IMR-90 (cell line): Measurements from ENCODE around the gene NUP93. TPM values are rescaled to one million over a fixed set of nuclear protein-coding genes. Genes with fewer than 3 reads are reported as not detected.

Experiments used
- ATAC-seq: fragments of 200-7000 bp; cut with Tn5 transposase; 2 replicates; pipeline ENCODE4 v1.9.1; 2020; ENCODE audit warnings: low read depth, mild to moderate bottlenecking, moderate library complexity
- BruUV-seq: library from RNA; stranded (reverse); fragments of 400-500 nt; replicated peaks from 2 replicates; lab custom pipeline; 2021; lab: Mats Ljungman, UMichigan
- CTCF ChIA-PET: fragments of 300-600 bp; formaldehyde crosslinking; extraction: SDS; loops from one replicate; lab custom pipeline; 2021; ENCODE audit warnings: antibody characterized with exemption; lab: Yijun Ruan, JAX
- POLR2A ChIA-PET: fragments of 300-600 bp; sonication (Branson Sonifier 250); formaldehyde crosslinking; loops from one replicate; lab custom pipeline; 2022; ENCODE audit warnings: antibody characterized with exemption; ENCODE audit not compliant: unreplicated experiment; lab: Charles Lee
- DNase-seq: peaks from one replicate; pipeline ENCODE4 v3.0.0; 2013
- H2AFZ ChIP-seq: replicated peaks from 2 replicates; pipeline ENCODE3; 2013; ENCODE audit warnings: low read length, mild to moderate bottlenecking; ENCODE audit not compliant: poor library complexity
- H2AK5ac ChIP-seq: 2 replicates; pipeline ENCODE4 v1.6.1; 2013; ENCODE audit warnings: low read depth, low read length, inconsistent platforms
- H2AK9ac ChIP-seq: replicated peaks from 2 replicates; pipeline ENCODE3; 2013; ENCODE audit warnings: mild to moderate bottlenecking, low read depth, low read length, moderate library complexity; ENCODE audit not compliant: poor library complexity
- H2BK120ac ChIP-seq: 2 replicates; pipeline ENCODE4 v1.6.1; 2013; ENCODE audit warnings: low read depth, low read length, inconsistent platforms
- H2BK15ac ChIP-seq: 3 replicates; pipeline ENCODE4 v1.6.1; 2013; ENCODE audit warnings: low read depth, low read length, inconsistent platforms
- H2BK20ac ChIP-seq: 2 replicates; pipeline ENCODE4 v1.6.1; 2013; ENCODE audit warnings: low read depth, mild to moderate bottlenecking, inconsistent platforms, low read length, moderate library complexity
- H2BK5ac ChIP-seq: 2 replicates; pipeline ENCODE4 v1.6.1; 2013; ENCODE audit warnings: mild to moderate bottlenecking, low read depth, low read length, inconsistent platforms; ENCODE audit not compliant: poor library complexity, severe bottlenecking
- H3K14ac ChIP-seq: replicated peaks from 2 replicates; pipeline ENCODE4 v1.6.1; 2013; ENCODE audit warnings: low read depth, low read length, inconsistent platforms
- H3K18ac ChIP-seq: 2 replicates; pipeline ENCODE4 v1.6.1; 2013; ENCODE audit warnings: low read depth, low read length, control low read depth
- H3K23ac ChIP-seq: 2 replicates; pipeline ENCODE4 v1.6.1; 2013; ENCODE audit warnings: low read depth, low read length, inconsistent platforms
- H3K27ac ChIP-seq: 2 replicates; pipeline ENCODE4 v1.5.1; 2013; ENCODE audit warnings: mild to moderate bottlenecking, control low read depth, low read length; ENCODE audit not compliant: insufficient read depth
- H3K27me3 ChIP-seq: 2 replicates; pipeline ENCODE4 v1.6.1; 2013; ENCODE audit warnings: low read length; ENCODE audit not compliant: control insufficient read depth, insufficient read depth
- H3K36me3 ChIP-seq: 2 replicates; pipeline ENCODE4 v1.6.1; 2013; ENCODE audit warnings: low read length, mixed read lengths; ENCODE audit not compliant: control insufficient read depth, insufficient read depth
- H3K4ac ChIP-seq: 2 replicates; pipeline ENCODE4 v1.6.1; 2013; ENCODE audit warnings: low read depth, low read length, inconsistent platforms
- H3K4me1 ChIP-seq: 2 replicates; pipeline ENCODE4 v1.6.1; 2013; ENCODE audit warnings: low read length, mixed read lengths; ENCODE audit not compliant: control insufficient read depth, insufficient read depth
- H3K4me2 ChIP-seq: 2 replicates; pipeline ENCODE4 v1.6.1; 2013; ENCODE audit warnings: low read depth, mild to moderate bottlenecking, control low read depth, low read length, moderate library complexity
- H3K4me3 ChIP-seq: 2 replicates; pipeline ENCODE4 v1.5.1; 2013; ENCODE audit warnings: low read depth, mild to moderate bottlenecking, control low read depth, low read length, moderate library complexity; ENCODE audit not compliant: insufficient read depth
- H3K56ac ChIP-seq: 2 replicates; pipeline ENCODE4 v1.6.1; 2013; ENCODE audit warnings: low read length, inconsistent platforms; ENCODE audit not compliant: insufficient read depth; ENCODE audit errors: extremely low read depth
- H3K79me1 ChIP-seq, 2 experiments: 2 replicates each; pipeline ENCODE4 v1.6.1; 2013; ENCODE audit warnings: low read length in 2 of 2, inconsistent platforms in 1 of 2, low read depth in 1 of 2
- H3K9ac ChIP-seq: 2 replicates; pipeline ENCODE4 v1.6.1; 2013; ENCODE audit warnings: low read depth, low read length, control low read depth
- H3K9me1 ChIP-seq: 2 replicates; pipeline ENCODE4 v1.6.1; 2013; ENCODE audit warnings: low read length, inconsistent platforms; ENCODE audit not compliant: insufficient read depth
- H3K9me3 ChIP-seq: 2 replicates; pipeline ENCODE4 v1.6.1; 2013; ENCODE audit warnings: low read length; ENCODE audit not compliant: control insufficient read depth, insufficient read depth
- H4K20me1 ChIP-seq: 2 replicates; pipeline ENCODE4 v1.6.1; 2013; ENCODE audit warnings: low read length, inconsistent platforms; ENCODE audit not compliant: insufficient read depth
- H4K5ac ChIP-seq: 2 replicates; pipeline ENCODE4 v1.6.1; 2013; ENCODE audit warnings: mild to moderate bottlenecking, low read depth, low read length, control low read depth
- H4K8ac ChIP-seq, 2 experiments: 2 replicates each; pipeline ENCODE4 v1.6.1; 2013; ENCODE audit warnings: low read depth in 2 of 2, low read length in 2 of 2, control low read depth in 1 of 2, inconsistent platforms in 1 of 2
- H4K91ac ChIP-seq: 2 replicates; pipeline ENCODE4 v1.6.1; 2013; ENCODE audit warnings: low read depth, low read length, inconsistent platforms; ENCODE audit not compliant: insufficient read depth
- BHLHE40 ChIP-seq: fragments of 150-350 bp; IDR thresholded peaks from 2 replicates; pipeline ENCODE4 v1.6.1; 2016; ENCODE audit warnings: mild to moderate bottlenecking, low read depth, low read length
- MAFK ChIP-seq: IDR thresholded peaks from 2 replicates; pipeline ENCODE4 v1.6.1; 2012; ENCODE audit warnings: low read depth, low read length, improper control_type of control experiment
- RAD21 ChIP-seq: IDR thresholded peaks from 2 replicates; pipeline ENCODE4 v1.6.1; 2012; ENCODE audit warnings: low read length, improper control_type of control experiment
- SMC3 ChIP-seq: fragments of 150-350 bp; IDR thresholded peaks from 2 replicates; pipeline ENCODE4 v1.6.1; 2016; ENCODE audit warnings: low read depth, mild to moderate bottlenecking, antibody characterized with exemption, low read length, moderate library complexity
- WGBS, 2 experiments: methylation state at CpG; one replicate each; pipeline versions ENCODE4 v1.1.5 to v1.1.7; 2013; ENCODE audit warnings: missing lambda C conversion rate in 2 of 2; ENCODE audit not compliant: insufficient read length in 1 of 2; ENCODE audit errors: extremely low coverage in 2 of 2; 5-methylcytosine and 5-hydroxymethylcytosine counted together
- dilution Hi-C: fragments of 300-500 bp; cut with HindIII; formaldehyde crosslinking; loops from one replicate; pipeline ENCODE4 v1.14.3; 2018; ENCODE audit warnings: low sequenced_read_pairs; ENCODE audit not compliant: unreplicated experiment
- in situ Hi-C: fragments of 300-500 bp; cut with MboI; formaldehyde crosslinking; loops from 3 replicates; pipeline ENCODE4 v1.14.3; 2019; ENCODE audit warnings: low sequenced_read_pairs, inconsistent platforms, mixed read lengths
- intact Hi-C: fragments of 100-400 bp; cut with micrococcal nuclease; formaldehyde crosslinking; loops from 2 replicates; pipeline ENCODE4 v1.10.0; 2022
- polyA plus RNA-seq, 3 experiments: library from polyadenylated mRNA; depleted of rRNA; stranded (reverse); fragments of >200 nt; gene quantifications; 2 replicates each; pipeline ENCODE4 v1.2.3, GENCODE V29; 2012; ENCODE audit warnings: low replicate concordance in 1 of 3
- total RNA-seq: library from RNA; depleted of rRNA; stranded (reverse); fragments of >200 nt; gene quantifications from 2 replicates; pipeline ENCODE4 v1.2.3, GENCODE V29; 2012
- TF ChIP-seq, protein P1 (sequence below): conservative IDR thresholded peaks from 2 replicates; pipeline ENCODE4 v1.5.1; 2012; ENCODE audit warnings: mild to moderate bottlenecking, low read depth, low read length, improper control_type of control experiment

NUP93 gene
- total and polyA plus RNA-seq, 2 of the 4 experiments (the other 2 are of a cell fraction), result 54.6 to 72.6 TPM

DNA sequence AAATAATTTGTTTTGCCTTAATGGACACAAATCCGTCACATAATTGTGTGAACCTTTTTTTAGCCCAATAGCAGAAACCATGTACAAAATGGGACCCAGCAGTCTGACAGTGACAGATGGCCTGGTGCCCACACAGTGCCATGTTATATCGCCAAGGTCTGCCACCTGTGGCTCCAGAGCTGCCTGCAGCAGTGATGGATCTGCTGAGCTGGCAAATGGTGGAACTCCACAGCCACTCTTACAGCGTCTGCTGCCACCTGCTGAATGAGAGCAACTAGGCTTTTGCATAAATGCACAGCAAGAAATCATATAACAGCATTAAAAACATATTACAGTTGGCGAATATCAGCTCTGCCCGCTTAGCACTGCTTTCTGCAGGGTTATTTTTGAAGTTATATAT lies 59.4 kb downstream of the NUP93 start:
- Histone ChIP-seq H4K20me1 (peaks cover 11% of the 10 kb centered on the region; the same call in 1 of the 2 replicates), H3K4me1 (peaks cover 9% of the 10 kb centered on the region), H4K5ac (no peak overlapping the region), H3K9me3 (no peaks in the 10 kb centered on the region), H2BK15ac (no peak overlapping the region), H3K23ac (no peak overlapping the region), H2AK5ac (no peak overlapping the region), H2BK120ac (no peak overlapping the region), H3K9ac (no peak overlapping the region), H3K4me3 (no peak overlapping the region), H2BK5ac (no peak overlapping the region), H3K79me1 (peaks cover 18 to 41% of the 10 kb centered on the region in 2 experiments), H3K9me1 (peaks cover 13% of the 10 kb centered on the region), H3K4ac (no peak overlapping the region), H3K36me3 (no peaks in the 10 kb centered on the region), H3K56ac (no peak overlapping the region), H3K14ac (no peak overlapping the region), H4K8ac (no peak overlapping the region), H3K18ac (no peak overlapping the region), H3K27ac (no peak overlapping the region), H2BK20ac (no peak overlapping the region), H4K91ac (no peak overlapping the region), H3K27me3 (no peaks in the 10 kb centered on the region), H2AK9ac (no peak overlapping the region), H3K4me2 (no peak overlapping the region), H2AFZ (no peak overlapping the region)
- POLR2A ChIA-PET, result no interaction called here
- CTCF ChIA-PET, result interaction anchor here (0.5 to 1.7 kb wide), 8 partner anchors 10 to 186 kb away, joined by 3 to 4 read pairs (median 3); no protein-coding TSS in a partner anchor
- intact Hi-C loops, result loop anchor here (10.0 kb wide), 1 partner anchor 185 kb away; the partner anchor contains the start of gene MT2A
- TF ChIP-seq MAFK, result peak; percentile 91
- TF ChIP-seq, protein P1, sequence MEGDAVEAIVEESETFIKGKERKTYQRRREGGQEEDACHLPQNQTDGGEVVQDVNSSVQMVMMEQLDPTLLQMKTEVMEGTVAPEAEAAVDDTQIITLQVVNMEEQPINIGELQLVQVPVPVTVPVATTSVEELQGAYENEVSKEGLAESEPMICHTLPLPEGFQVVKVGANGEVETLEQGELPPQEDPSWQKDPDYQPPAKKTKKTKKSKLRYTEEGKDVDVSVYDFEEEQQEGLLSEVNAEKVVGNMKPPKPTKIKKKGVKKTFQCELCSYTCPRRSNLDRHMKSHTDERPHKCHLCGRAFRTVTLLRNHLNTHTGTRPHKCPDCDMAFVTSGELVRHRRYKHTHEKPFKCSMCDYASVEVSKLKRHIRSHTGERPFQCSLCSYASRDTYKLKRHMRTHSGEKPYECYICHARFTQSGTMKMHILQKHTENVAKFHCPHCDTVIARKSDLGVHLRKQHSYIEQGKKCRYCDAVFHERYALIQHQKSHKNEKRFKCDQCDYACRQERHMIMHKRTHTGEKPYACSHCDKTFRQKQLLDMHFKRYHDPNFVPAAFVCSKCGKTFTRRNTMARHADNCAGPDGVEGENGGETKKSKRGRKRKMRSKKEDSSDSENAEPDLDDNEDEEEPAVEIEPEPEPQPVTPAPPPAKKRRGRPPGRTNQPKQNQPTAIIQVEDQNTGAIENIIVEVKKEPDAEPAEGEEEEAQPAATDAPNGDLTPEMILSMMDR, result peak; percentile 60
- peak; percentile 60 for TF ChIP-seq SMC3
- peak; percentile 66 for TF ChIP-seq RAD21
- TF ChIP-seq BHLHE40, result no peak
- no TSS peak for BruUV-seq
- 80% methylated on average over 2 of the region's 5 CpGs; no CpG with 5 or more reads in 1 of the 2 experiments for WGBS, 2 experiments
- peak; percentile 65; the same call in 1 of the 2 replicates for ATAC-seq
- dilution Hi-C loops, result no loop called here
- peak; percentile 60 for DNase-seq
- in situ Hi-C loops, result no loop called here
